ENCODE results near the gene SHISA7. TPM values are rescaled to one million over a fixed set of nuclear protein-coding genes. Genes with fewer than 3 reads are reported as not detected.
A peak's percentile ranks its signal among the peaks of the same experiment; 100 is the strongest.

The SHISA7 gene
- total RNA-seq, 1 donor from 2014 or later = 0.10 TPM

- H3K27me3 Mint-ChIP-seq = peaks cover 82% of the 10 kb centered on the region
- no peak overlapping the region for H3K27ac Mint-ChIP-seq
- no peaks in the 10 kb centered on the region for H3K4me1 Mint-ChIP-seq (ENCODE audit: low read depth)
- no peak for DNase-seq (ENCODE audit: low spot score, unreplicated experiment)
- H3K4me3 Mint-ChIP-seq (ENCODE audit: low read depth) = no peak overlapping the region
- no peaks in the 10 kb centered on the region for H3K9me3 Mint-ChIP-seq (ENCODE audit: low read depth)
- no peaks in the 10 kb centered on the region for H3K36me3 Mint-ChIP-seq (ENCODE audit: insufficient read depth)
- TF ChIP-seq, protein P1, sequence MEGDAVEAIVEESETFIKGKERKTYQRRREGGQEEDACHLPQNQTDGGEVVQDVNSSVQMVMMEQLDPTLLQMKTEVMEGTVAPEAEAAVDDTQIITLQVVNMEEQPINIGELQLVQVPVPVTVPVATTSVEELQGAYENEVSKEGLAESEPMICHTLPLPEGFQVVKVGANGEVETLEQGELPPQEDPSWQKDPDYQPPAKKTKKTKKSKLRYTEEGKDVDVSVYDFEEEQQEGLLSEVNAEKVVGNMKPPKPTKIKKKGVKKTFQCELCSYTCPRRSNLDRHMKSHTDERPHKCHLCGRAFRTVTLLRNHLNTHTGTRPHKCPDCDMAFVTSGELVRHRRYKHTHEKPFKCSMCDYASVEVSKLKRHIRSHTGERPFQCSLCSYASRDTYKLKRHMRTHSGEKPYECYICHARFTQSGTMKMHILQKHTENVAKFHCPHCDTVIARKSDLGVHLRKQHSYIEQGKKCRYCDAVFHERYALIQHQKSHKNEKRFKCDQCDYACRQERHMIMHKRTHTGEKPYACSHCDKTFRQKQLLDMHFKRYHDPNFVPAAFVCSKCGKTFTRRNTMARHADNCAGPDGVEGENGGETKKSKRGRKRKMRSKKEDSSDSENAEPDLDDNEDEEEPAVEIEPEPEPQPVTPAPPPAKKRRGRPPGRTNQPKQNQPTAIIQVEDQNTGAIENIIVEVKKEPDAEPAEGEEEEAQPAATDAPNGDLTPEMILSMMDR (IDR thresholded peaks at IDR 0.05; ENCODE audit: unreplicated experiment) = no peak
Measured at GRCh38 chr19:55441692-55442321, 1.3 kb downstream of the SHISA7 start.

GRCh38 chr19:55441319-55441691 lies 1.8 kb downstream of the SHISA7 start:
- Mint-ChIP-seq H3K4me1 (ENCODE audit: low read depth) (no peaks in the 10 kb centered on the region), H3K9me3 (ENCODE audit: low read depth) (no peaks in the 10 kb centered on the region), H3K27ac (no peak overlapping the region), H3K4me3 (ENCODE audit: low read depth) (no peak overlapping the region), H3K27me3 (peaks cover 84% of the 10 kb centered on the region), H3K36me3 (ENCODE audit: insufficient read depth) (no peaks in the 10 kb centered on the region)
- TF ChIP-seq, protein P1 (IDR thresholded peaks at IDR 0.05; ENCODE audit: unreplicated experiment) = no peak
- DNase-seq (ENCODE audit: low spot score, unreplicated experiment) = no peak

GRCh38 chr19:55440411-55441105 lies 2.5 kb downstream of the SHISA7 start:
- no peak for DNase-seq (ENCODE audit: low spot score, unreplicated experiment)
- peaks cover 77% of the 10 kb centered on the region for H3K27me3 Mint-ChIP-seq
- TF ChIP-seq, protein P1 (IDR thresholded peaks at IDR 0.05; ENCODE audit: unreplicated experiment) = no peak
- H3K9me3 Mint-ChIP-seq (ENCODE audit: low read depth) = no peaks in the 10 kb centered on the region
- H3K4me3 Mint-ChIP-seq (ENCODE audit: low read depth) = no peak overlapping the region
- no peaks in the 10 kb centered on the region for H3K4me1 Mint-ChIP-seq (ENCODE audit: low read depth)
- H3K36me3 Mint-ChIP-seq (ENCODE audit: insufficient read depth) = no peaks in the 10 kb centered on the region
- no peak overlapping the region for H3K27ac Mint-ChIP-seq

DNA sequence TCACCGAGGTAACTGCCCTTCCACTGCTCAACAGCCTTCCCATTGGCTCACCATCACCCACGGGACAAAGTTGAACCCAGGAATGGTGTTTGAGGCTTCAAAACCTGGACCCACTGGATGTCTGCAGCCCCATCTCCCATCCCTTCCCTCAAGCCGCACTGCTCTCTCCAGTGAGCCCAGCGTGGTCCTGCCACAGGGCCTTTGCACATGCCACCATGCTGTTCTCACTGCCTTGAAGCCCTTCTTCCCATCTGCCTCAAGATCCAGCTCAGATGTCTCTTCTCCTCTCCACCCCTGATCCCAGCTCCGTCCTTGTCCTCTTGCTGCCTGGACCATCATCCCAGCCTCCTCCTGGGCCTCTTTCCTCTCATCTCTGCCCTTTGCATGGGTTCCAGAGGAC lies 4.0 kb downstream of the SHISA7 start:
- H3K27ac Mint-ChIP-seq = no peak overlapping the region
- H3K9me3 Mint-ChIP-seq (ENCODE audit: low read depth) = no peaks in the 10 kb centered on the region
- DNase-seq (ENCODE audit: low spot score, unreplicated experiment) = no peak
- H3K27me3 Mint-ChIP-seq = peaks cover 61% of the 10 kb centered on the region
- no peaks in the 10 kb centered on the region for H3K4me1 Mint-ChIP-seq (ENCODE audit: low read depth)
- H3K36me3 Mint-ChIP-seq (ENCODE audit: insufficient read depth) = no peaks in the 10 kb centered on the region
- TF ChIP-seq, protein P1 (IDR thresholded peaks at IDR 0.05; ENCODE audit: unreplicated experiment) = no peak
- H3K4me3 Mint-ChIP-seq (ENCODE audit: low read depth) = no peak overlapping the region

DNA sequence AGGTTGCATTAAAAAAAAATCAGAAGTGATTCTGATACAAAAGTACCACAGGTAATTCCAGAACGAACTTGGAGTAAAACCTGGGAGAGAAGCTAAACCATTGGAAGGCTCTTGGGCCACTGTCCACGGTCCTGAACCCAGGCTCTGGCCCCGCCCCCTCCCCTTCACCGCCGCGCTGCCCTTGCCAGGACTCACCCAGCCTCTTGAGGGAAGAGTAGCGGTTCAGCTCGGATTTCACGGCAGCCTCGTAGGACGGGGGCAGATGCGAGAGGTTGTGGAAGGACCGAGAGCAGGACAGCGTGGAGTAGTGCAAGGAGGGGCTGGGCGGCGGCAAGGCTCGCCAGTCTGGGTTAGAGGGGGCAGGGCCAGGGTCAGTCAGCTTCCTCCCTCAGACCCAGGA lies 5.7 kb downstream of the SHISA7 start:
- TF ChIP-seq, protein P1 (IDR thresholded peaks at IDR 0.05; ENCODE audit: unreplicated experiment) = no peak
- H3K4me1 Mint-ChIP-seq (ENCODE audit: low read depth) = no peaks in the 10 kb centered on the region
- DNase-seq (ENCODE audit: low spot score, unreplicated experiment) = peak; percentile 67
- no peaks in the 10 kb centered on the region for H3K9me3 Mint-ChIP-seq (ENCODE audit: low read depth)
- H3K36me3 Mint-ChIP-seq (ENCODE audit: insufficient read depth) = no peaks in the 10 kb centered on the region
- H3K4me3 Mint-ChIP-seq (ENCODE audit: low read depth) = no peak overlapping the region
- H3K27me3 Mint-ChIP-seq = peaks cover 52% of the 10 kb centered on the region
- no peak overlapping the region for H3K27ac Mint-ChIP-seq
